GM12892 (cell line): ENCODE results near the gene CST7.

Source experiments
- DNase-seq: peaks from one replicate; pipeline ENCODE4 v3.0.0; 2011; ENCODE audit not compliant: insufficient read length
- FAIRE-seq: peaks from 2 replicates; lab custom pipeline; 2011; peaks lifted over from hg19 to GRCh38; lab: Jason Lieb, UNC
- POLR2A ChIP-seq: IDR thresholded peaks from 2 replicates; pipeline ENCODE4 v1.6.1; 2011; ENCODE audit warnings: low read depth, low read length, control low read depth
- POLR2AphosphoS5 ChIP-seq: IDR thresholded peaks from 2 replicates; pipeline ENCODE4 v1.6.1; 2011; ENCODE audit warnings: low read depth, low read length, control low read depth
- TAF1 ChIP-seq: IDR thresholded peaks from 2 replicates; pipeline ENCODE4 v1.6.1; 2011; ENCODE audit warnings: low read depth, mild to moderate bottlenecking, control low read depth, low read length, borderline replicate concordance

Gene CST7

GRCh38 chr20:25007491-25008305, 58.6 kb downstream of the CST7 start:
- no peak for TF ChIP-seq POLR2A
- no peak for TF ChIP-seq POLR2AphosphoS5
- no peak for TF ChIP-seq TAF1
- no peak for DNase-seq
- FAIRE-seq: no peak

DNA sequence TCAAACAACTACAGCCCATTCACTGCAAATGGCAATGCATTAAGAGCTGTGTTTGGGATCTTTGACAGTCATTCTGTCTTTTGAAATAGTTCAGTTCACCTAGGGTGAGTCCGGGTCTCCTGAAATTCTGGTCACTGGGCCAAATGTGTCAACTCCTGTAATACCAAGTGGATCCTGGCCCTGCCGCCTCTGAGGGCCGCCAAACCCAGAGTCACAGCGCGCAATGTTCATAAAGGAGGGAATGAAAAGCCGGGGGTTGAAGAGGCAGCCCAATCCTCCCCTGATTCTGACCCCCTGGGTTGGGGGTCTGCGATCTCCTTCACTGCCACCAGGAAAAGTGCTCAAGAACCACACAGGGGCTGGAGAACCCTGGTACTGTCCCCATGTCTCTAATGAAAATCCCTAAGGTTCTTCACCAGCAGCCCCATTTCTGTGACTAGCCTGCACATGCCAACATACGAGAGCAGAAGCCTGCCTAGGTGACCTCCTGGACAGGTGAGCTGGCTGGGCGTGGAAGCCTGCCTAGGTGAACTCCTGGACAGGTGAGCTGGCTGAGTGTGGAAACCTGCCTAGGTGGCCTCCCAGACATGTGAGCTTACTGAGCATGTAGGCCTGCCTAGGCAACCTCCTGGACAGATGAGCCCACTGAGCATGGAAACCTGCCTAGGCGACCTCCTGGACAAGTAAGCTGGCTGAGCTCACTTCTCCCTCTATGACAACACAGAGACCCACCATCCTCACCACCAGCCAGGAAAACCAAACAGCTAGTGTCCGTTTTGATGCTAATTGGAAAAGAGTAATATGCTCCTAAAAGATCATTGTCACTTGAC, 59.5 kb downstream of the CST7 start:
- TF ChIP-seq TAF1: no peak
- FAIRE-seq: no peak
- DNase-seq: no peak
